Measurements from ENCODE around the gene KDM7A.

The KDM7A gene

GRCh38 chr7:140061607-140061930 is 115.2 kb downstream of the KDM7A start:
- TF ChIP-seq CSRNP3 (CRISPR knock-in tag; IDR thresholded peaks at IDR 0.05): no peak
- TF ChIP-seq SNAI2 (CRISPR knock-in tag; IDR thresholded peaks at IDR 0.05): no peak
- TF ChIP-seq ZFP3 (CRISPR knock-in tag; IDR thresholded peaks at IDR 0.05): no peak
- no peak for TF ChIP-seq POU6F1 (CRISPR knock-in tag; IDR thresholded peaks at IDR 0.05; ENCODE audit: borderline replicate concordance, low read depth)
- no peak for ATAC-seq

GRCh38 chr7:140060788-140061606 is 115.8 kb downstream of the KDM7A start:
- no peak for ATAC-seq
- TF ChIP-seq PPARA (CRISPR knock-in tag; IDR thresholded peaks at IDR 0.05; ENCODE audit: borderline replicate concordance): no peak
- TF ChIP-seq ZNF70 (CRISPR knock-in tag; IDR thresholded peaks at IDR 0.05): no peak
- TF ChIP-seq TCF4 (CRISPR knock-in tag; IDR thresholded peaks at IDR 0.05; ENCODE audit: borderline replicate concordance): no peak
- TF ChIP-seq PATZ1 (CRISPR knock-in tag; IDR thresholded peaks at IDR 0.05; ENCODE audit: borderline replicate concordance): no peak
- no peak for TF ChIP-seq CSRNP3 (CRISPR knock-in tag; IDR thresholded peaks at IDR 0.05)
- no peak for TF ChIP-seq RARB (CRISPR knock-in tag; IDR thresholded peaks at IDR 0.05)
- no peak for TF ChIP-seq SNAI2 (CRISPR knock-in tag; IDR thresholded peaks at IDR 0.05)
- TF ChIP-seq GLIS3 (CRISPR knock-in tag; IDR thresholded peaks at IDR 0.05): no peak
- TF ChIP-seq ESRRG (CRISPR knock-in tag; IDR thresholded peaks at IDR 0.05): no peak
- no peak for TF ChIP-seq CREB5 (CRISPR knock-in tag; IDR thresholded peaks at IDR 0.05; ENCODE audit: low read depth)
- TF ChIP-seq ZC3H10 (CRISPR knock-in tag; IDR thresholded peaks at IDR 0.05): no peak
- TF ChIP-seq ARNTL (CRISPR knock-in tag; IDR thresholded peaks at IDR 0.05; ENCODE audit: borderline replicate concordance, low read depth): no peak
- no peak for TF ChIP-seq ZNF8 (CRISPR knock-in tag; IDR thresholded peaks at IDR 0.05)
- TF ChIP-seq ZFP3 (CRISPR knock-in tag; IDR thresholded peaks at IDR 0.05): no peak
- TF ChIP-seq OSR1 (CRISPR knock-in tag; IDR thresholded peaks at IDR 0.05): no peak

GRCh38 chr7:140060243-140060630 is 116.5 kb downstream of the KDM7A start:
- TF ChIP-seq ZC3H10 (CRISPR knock-in tag; IDR thresholded peaks at IDR 0.05) (no peak), ESRRG (CRISPR knock-in tag; IDR thresholded peaks at IDR 0.05) (no peak), SNAI2 (CRISPR knock-in tag; IDR thresholded peaks at IDR 0.05) (no peak), RARB (CRISPR knock-in tag; IDR thresholded peaks at IDR 0.05) (no peak)
- ATAC-seq: no peak; the same call in 2 of the 3 replicates

GRCh38 chr7:140059273-140060242 is 117.2 kb downstream of the KDM7A start:
- peak; percentile 68 for ATAC-seq
- TF ChIP-seq ISL1 (CRISPR knock-in tag; IDR thresholded peaks at IDR 0.05) (0 out of 2 replicates have a peak, but pooled peaks have one; percentile 12), PATZ1 (CRISPR knock-in tag; IDR thresholded peaks at IDR 0.05; ENCODE audit: borderline replicate concordance) (no peak), TSHZ2 (CRISPR knock-in tag; IDR thresholded peaks at IDR 0.05) (peak; percentile 43; the same call in 1 of the 2 replicates), ZNF8 (CRISPR knock-in tag; IDR thresholded peaks at IDR 0.05) (no peak), CREB5 (CRISPR knock-in tag; IDR thresholded peaks at IDR 0.05; ENCODE audit: low read depth) (0 out of 2 replicates have a peak, but pooled peaks have one; percentile 31)

Data from SK-N-SH treated with all-trans-retinoic acid at 6 μM for 48 hours (cell line).